ENCODE data around the gene SLC29A4. TPM values are rescaled to one million over a fixed set of nuclear protein-coding genes. Genes with fewer than 3 reads are reported as not detected.

SLC29A4 gene
- total RNA-seq, 1 donor from 2014 or later = 120 TPM

DNA sequence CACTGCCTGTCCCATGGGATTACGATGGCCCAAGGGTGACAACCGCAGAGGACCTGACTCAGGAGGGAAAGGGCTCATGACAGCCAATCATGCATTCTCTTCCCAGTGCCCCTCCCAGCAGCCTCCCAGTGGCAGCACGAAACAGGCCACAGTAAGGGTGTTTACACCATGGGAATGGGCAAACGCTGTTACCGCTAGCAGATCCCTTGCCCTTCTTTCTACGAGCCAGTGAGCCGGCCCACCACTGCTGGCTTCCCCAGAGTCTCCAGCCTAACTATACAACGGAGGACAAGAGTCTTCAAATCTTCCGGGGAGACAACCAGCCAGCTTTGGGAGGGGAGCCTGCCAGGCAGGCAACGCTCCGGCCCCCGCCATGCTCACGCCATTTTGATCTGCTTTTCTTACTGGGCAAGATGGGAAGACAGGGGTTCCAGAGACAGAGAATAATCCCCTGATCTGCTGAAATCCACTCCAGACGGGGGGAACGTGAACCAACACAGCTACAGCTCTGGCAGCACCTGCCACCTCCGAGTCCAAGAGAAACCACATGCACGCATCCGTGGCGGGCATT, 69.8 kb downstream of the SLC29A4 start:
- H3K27me3 Mint-ChIP-seq = no peaks in the 10 kb centered on the region
- peaks cover 45% of the 10 kb centered on the region for H3K36me3 Mint-ChIP-seq (ENCODE audit: insufficient read depth)
- no peak for DNase-seq (ENCODE audit: low spot score, unreplicated experiment)
- TF ChIP-seq, protein P1, sequence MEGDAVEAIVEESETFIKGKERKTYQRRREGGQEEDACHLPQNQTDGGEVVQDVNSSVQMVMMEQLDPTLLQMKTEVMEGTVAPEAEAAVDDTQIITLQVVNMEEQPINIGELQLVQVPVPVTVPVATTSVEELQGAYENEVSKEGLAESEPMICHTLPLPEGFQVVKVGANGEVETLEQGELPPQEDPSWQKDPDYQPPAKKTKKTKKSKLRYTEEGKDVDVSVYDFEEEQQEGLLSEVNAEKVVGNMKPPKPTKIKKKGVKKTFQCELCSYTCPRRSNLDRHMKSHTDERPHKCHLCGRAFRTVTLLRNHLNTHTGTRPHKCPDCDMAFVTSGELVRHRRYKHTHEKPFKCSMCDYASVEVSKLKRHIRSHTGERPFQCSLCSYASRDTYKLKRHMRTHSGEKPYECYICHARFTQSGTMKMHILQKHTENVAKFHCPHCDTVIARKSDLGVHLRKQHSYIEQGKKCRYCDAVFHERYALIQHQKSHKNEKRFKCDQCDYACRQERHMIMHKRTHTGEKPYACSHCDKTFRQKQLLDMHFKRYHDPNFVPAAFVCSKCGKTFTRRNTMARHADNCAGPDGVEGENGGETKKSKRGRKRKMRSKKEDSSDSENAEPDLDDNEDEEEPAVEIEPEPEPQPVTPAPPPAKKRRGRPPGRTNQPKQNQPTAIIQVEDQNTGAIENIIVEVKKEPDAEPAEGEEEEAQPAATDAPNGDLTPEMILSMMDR (IDR thresholded peaks at IDR 0.05; ENCODE audit: unreplicated experiment) = no peak
- H3K27ac Mint-ChIP-seq = peak overlapping the region; percentile 73
- peaks cover 11% of the 10 kb centered on the region for H3K4me1 Mint-ChIP-seq (ENCODE audit: low read depth)
- no peak overlapping the region for H3K4me3 Mint-ChIP-seq (ENCODE audit: low read depth)
- no peaks in the 10 kb centered on the region for H3K9me3 Mint-ChIP-seq (ENCODE audit: low read depth)

DNA sequence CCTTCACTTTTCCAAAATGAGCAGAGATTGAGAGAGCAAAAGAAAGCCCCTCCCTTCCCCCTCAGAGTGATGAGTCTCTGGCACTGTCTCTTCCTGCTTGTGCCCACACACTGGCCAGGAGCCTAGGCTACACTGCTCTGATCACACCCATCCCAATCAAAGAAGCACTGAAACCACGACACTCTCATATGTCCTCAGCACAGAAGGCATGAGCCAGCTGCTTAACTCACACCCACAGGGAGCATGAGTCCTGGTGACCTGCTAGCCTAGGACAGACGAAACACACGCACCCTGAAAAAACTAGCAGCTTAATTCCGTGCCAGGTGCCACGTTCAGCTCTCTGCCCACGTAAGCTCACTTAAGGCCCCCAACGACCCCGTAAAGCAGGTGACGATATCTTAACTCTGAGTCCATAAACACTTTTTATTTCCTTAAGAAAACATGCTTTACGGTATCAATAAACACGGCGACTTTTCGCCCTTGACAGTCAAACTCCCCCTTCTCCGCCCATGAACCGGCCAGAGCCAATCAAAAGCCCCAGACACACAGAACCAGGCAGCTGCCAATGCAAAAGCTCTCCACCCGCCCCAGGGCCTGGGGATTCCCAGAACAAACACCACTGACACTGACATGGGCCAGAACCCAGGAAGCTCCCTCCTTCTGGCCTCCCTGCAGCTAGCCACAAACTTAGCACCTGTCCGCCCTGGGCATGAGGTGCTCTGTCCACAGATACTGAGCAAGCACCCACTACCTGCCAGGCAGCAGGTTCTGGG, 71.9 kb downstream of the SLC29A4 start:
- no peak overlapping the region for H3K4me3 Mint-ChIP-seq (ENCODE audit: low read depth)
- peaks cover 11% of the 10 kb centered on the region for H3K4me1 Mint-ChIP-seq (ENCODE audit: low read depth)
- no peak for DNase-seq (ENCODE audit: low spot score, unreplicated experiment)
- no peaks in the 10 kb centered on the region for H3K9me3 Mint-ChIP-seq (ENCODE audit: low read depth)
- peaks cover 54% of the 10 kb centered on the region for H3K36me3 Mint-ChIP-seq (ENCODE audit: insufficient read depth)
- TF ChIP-seq, protein P1 (IDR thresholded peaks at IDR 0.05; ENCODE audit: unreplicated experiment) = no peak
- peak overlapping the region; percentile 86 for H3K27ac Mint-ChIP-seq
- no peaks in the 10 kb centered on the region for H3K27me3 Mint-ChIP-seq

Other genes with a start within 250 kb of the SLC29A4 start
- gene RBAK, start 237.1 kb upstream of the SLC29A4 start, total RNA-seq = 20.0 and 21.3 TPM in 2 replicates
- 87.4 and 91.9 TPM in 2 replicates for gene WIPI2, start 92.7 kb upstream of the SLC29A4 start, total RNA-seq
- 190 and 197 TPM in 2 replicates for gene TNRC18, start 140.9 kb downstream of the SLC29A4 start, total RNA-seq
- gene FBXL18, start 230.9 kb downstream of the SLC29A4 start, total RNA-seq = 11.7 and 12.6 TPM in 2 replicates
- gene ACTB, start 247.7 kb downstream of the SLC29A4 start, total RNA-seq = 3,065 and 3,098 TPM in 2 replicates